D721Med (cell line): ENCODE data around the gene TM4SF1.

Experiments used
- DNase-seq: peaks from one replicate; pipeline ENCODE4 v3.0.0; 2011; ENCODE audit warnings: low spot score; ENCODE audit not compliant: insufficient read length
- FAIRE-seq: peaks from 2 replicates; lab custom pipeline; 2011; peaks lifted over from hg19 to GRCh38; lab: Jason Lieb, UNC
- CTCF ChIP-seq: IDR thresholded peaks from 2 replicates; pipeline ENCODE4 v1.5.1; 2012; ENCODE audit warnings: mild to moderate bottlenecking, control low read depth; ENCODE audit not compliant: insufficient read depth; ENCODE audit errors: missing control alignments

TM4SF1 gene

GRCh38 chr3:149388001-149388440, 10.6 kb upstream of the TM4SF1 start:
- no peak for TF ChIP-seq CTCF
- FAIRE-seq: no peak
- DNase-seq: no peak

- FAIRE-seq (no peak), DNase-seq (no peak)
- no peak for TF ChIP-seq CTCF
These were observed 8.8 kb upstream of the TM4SF1 start for GRCh38 chr3:149386299-149386606.

- TF ChIP-seq CTCF: no peak
- FAIRE-seq: no peak
- no peak for DNase-seq
These were observed 8.3 kb upstream of the TM4SF1 start for GRCh38 chr3:149385617-149386298.

GRCh38 chr3:149384911-149385321, 7.5 kb upstream of the TM4SF1 start:
- TF ChIP-seq CTCF: no peak
- FAIRE-seq: no peak
- DNase-seq: no peak

GRCh38 chr3:149384167-149384566, 6.7 kb upstream of the TM4SF1 start:
- no peak for FAIRE-seq

GRCh38 chr3:149383703-149384102, 6.3 kb upstream of the TM4SF1 start:
- DNase-seq (no peak), FAIRE-seq (no peak)
- no peak for TF ChIP-seq CTCF

More at GRCh38 chr3:149384167-149384566, 6.7 kb upstream of the TM4SF1 start:
- no peak for TF ChIP-seq CTCF
- no peak for DNase-seq

GRCh38 chr3:149382518-149382917, 5.1 kb upstream of the TM4SF1 start:
- no peak for TF ChIP-seq CTCF
- no peak for FAIRE-seq
- no peak for DNase-seq
